A172 (cell line): ENCODE measurements around the gene FMO2. TPM values are rescaled to one million over a fixed set of nuclear protein-coding genes. Genes with fewer than 3 reads are reported as not detected.

Experiments used
- DNase-seq: peaks from one replicate; pipeline ENCODE4 v3.0.0-alpha.2; 2015; ENCODE audit warnings: low spot score
- total RNA-seq: library from RNA; depleted of rRNA; stranded (reverse); fragments of >200 nt; shearing (Covaris generic); gene quantifications from 2 replicates; pipeline ENCODE4 v1.2.3, GENCODE V29; 2014; rRNA removed

FMO2 gene
- total RNA-seq, 1 experiment from 2014 or later = not detected

- DNase-seq = no peak
Measured at GRCh38 chr1:171256940-171257606, 72.0 kb downstream of the FMO2 start.

- no peak for DNase-seq
Measured at GRCh38 chr1:171257607-171258076, 72.5 kb downstream of the FMO2 start.

GRCh38 chr1:171258429-171258828 lies 73.3 kb downstream of the FMO2 start:
- DNase-seq = no peak

GRCh38 chr1:171258943-171259342 lies 73.8 kb downstream of the FMO2 start:
- no peak for DNase-seq

Other genes with a start within 250 kb of the FMO2 start
- gene MROH9, start 249.8 kb upstream of the FMO2 start, total RNA-seq = not detected in 2 replicates
- 0.57 and 1.1 TPM in 2 replicates for gene FMO3, start 94.4 kb upstream of the FMO2 start, total RNA-seq
- gene FMO1, start 63.2 kb downstream of the FMO2 start, total RNA-seq = not detected in 2 replicates
- gene FMO4, start 128.9 kb downstream of the FMO2 start, total RNA-seq = 3.1 and 8.0 TPM in 2 replicates